ENCODE data around the gene NDE1. TPM values are rescaled to one million over a fixed set of nuclear protein-coding genes. Genes with fewer than 3 reads are reported as not detected.

NDE1 gene
- total and polyA plus RNA-seq, 9 of the 15 experiments (the other 6 are each of a cell fraction or from before 2014, with no cell fraction given): 3.1 to 59.9 (median 30.0) TPM

DNA sequence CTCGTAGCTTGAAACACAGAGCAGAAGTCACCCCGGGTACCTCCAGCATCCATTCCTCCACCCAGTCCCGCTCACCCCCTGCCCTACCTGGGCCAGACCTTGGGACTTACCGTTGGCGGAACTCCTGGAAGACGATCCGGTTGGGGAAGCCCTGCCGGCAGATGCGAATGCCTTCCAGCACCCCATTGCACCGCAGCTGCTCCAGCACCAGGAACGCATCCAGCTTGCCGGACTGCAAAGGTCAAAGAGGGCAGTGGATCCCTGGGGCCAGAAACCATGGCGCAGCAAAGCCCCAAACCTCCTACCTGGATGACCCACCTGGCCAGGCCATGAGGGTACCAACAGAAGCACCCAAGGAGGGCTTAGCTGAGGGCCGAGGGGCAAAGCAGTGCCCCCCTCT lies 97.9 kb downstream of the NDE1 start (continued):
- TF ChIP-seq NRF1 (conservative IDR thresholded peaks at IDR 0.05 in 1 of 2, IDR thresholded peaks at IDR 0.05 in 1 of 2): no peak
- TF ChIP-seq MCM2 (IDR thresholded peaks at IDR 0.05; ENCODE audit: low read depth): no peak

DNA sequence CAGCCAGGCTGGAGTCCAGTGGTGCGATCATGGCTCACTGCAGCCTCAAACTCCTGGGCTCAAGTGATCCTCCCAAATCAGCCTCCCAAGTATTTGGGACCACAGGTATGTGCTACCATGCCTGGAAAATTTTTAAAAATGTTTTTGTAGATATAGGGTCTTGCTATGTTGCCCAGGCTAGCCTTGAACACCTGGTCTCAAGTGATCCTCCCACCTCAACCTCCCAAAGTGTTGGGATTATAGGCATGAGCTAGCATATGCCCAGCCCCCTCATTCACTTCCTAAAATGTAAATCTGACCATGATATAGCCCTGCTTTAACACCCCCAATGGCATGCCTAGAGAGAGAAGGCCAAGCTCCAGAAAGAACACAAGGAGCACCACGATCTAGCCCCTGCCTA lies 98.6 kb downstream of the NDE1 start:
- H3K27me3 ChIP-seq (ENCODE audit: control insufficient read depth in 2 of 2, insufficient read depth in 2 of 2, low read length in 2 of 2): peaks cover 19 to 48% of the 10 kb centered on the region in 2 experiments; a peak in 4 of 5 replicates
- no peak overlapping the region for H3K27ac ChIP-seq (ENCODE audit: extremely low read depth, low read depth, low read length)
- ChIA-PET POLR2A (no interaction called here), CTCF (ENCODE audit: low intra/inter-chr PET ratio) (no interaction called here)
- ATAC-seq (no peak), DNase-seq (ENCODE audit: extremely low read depth in 1 of 4, low spot score in 3 of 4) (no peak), FAIRE-seq (no peak)
- H3K79me2 ChIP-seq (ENCODE audit: control insufficient read depth, insufficient read depth, low read length): no peaks in the 10 kb centered on the region
- H3K9me3 ChIP-seq (replicated peaks; ENCODE audit: control insufficient read depth, insufficient read depth, low read depth, low read length): no peaks in the 10 kb centered on the region
- no peak overlapping the region for H3K9ac ChIP-seq (ENCODE audit: insufficient read depth in 1 of 2, low read depth in 2 of 2, low read length in 2 of 2)
- H3K4me2 ChIP-seq (ENCODE audit: insufficient read depth, low read length): no peak overlapping the region
- 0% methylated on average over 2 of the region's 2 CpGs for WGBS (ENCODE audit: insufficient coverage, low coverage, missing lambda C conversion rate)
- no peaks in the 10 kb centered on the region for H3K36me3 ChIP-seq (ENCODE audit: control insufficient read depth, insufficient read depth, low read length)
- H4K20me1 ChIP-seq (replicated peaks; ENCODE audit: control insufficient read depth, insufficient read depth, low read length): no peaks in the 10 kb centered on the region; the same call in 1 of the 2 replicates
- intact Hi-C loops (cut with micrococcal nuclease): no loop called here
- BruUV-seq (replicated peaks): no TSS peak
- no peak overlapping the region for H2AFZ ChIP-seq (ENCODE audit: low read depth, low read length)
- in situ Hi-C loops (cut with MboI): no loop called here
- no peaks in the 10 kb centered on the region for H3K9me1 ChIP-seq (ENCODE audit: control insufficient read depth, insufficient read depth, low read length)
- H3K4me1 ChIP-seq (replicated peaks in 1 of 2; ENCODE audit: control insufficient read depth in 2 of 2, insufficient read depth in 2 of 2, low read length in 2 of 2): peaks cover 0 to 4% of the 10 kb centered on the region in 2 experiments; a peak in 2 of 5 replicates
- no peak overlapping the region for H3K4me3 ChIP-seq
- TF ChIP-seq SETDB1 (IDR thresholded peaks at IDR 0.05; ENCODE audit: low read length) (no peak), U2AF2 (optimal IDR thresholded peaks at IDR 0.05; ENCODE audit: low read depth, low read length) (no peak), CEBPB (tag; IDR thresholded peaks at IDR 0.05) (no peak), CHD1 (IDR thresholded peaks at IDR 0.05; ENCODE audit: low read length) (no peak), CHD4 (IDR thresholded peaks at IDR 0.05; ENCODE audit: insufficient read depth, insufficient replicate concordance, low read depth, low read length, poor library complexity, severe bottlenecking) (no peak), ZNF699 (CRISPR knock-in tag; IDR thresholded peaks at IDR 0.05; ENCODE audit: insufficient replicate concordance) (no peak), ZNF146 (CRISPR knock-in tag; IDR thresholded peaks at IDR 0.05; ENCODE audit: unreplicated experiment) (no peak), ZNF445 (CRISPR knock-in tag; IDR thresholded peaks at IDR 0.05; ENCODE audit: low read depth) (no peak), MTA3 (IDR thresholded peaks at IDR 0.05; ENCODE audit: borderline replicate concordance) (no peak), FOXJ2 (tag; IDR thresholded peaks at IDR 0.05) (no peak), RFX1 (IDR thresholded peaks at IDR 0.05) (no peak), ZNF121 (CRISPR knock-in tag; conservative IDR thresholded peaks at IDR 0.05) (no peak)
- TF ChIP-seq, protein P1, sequence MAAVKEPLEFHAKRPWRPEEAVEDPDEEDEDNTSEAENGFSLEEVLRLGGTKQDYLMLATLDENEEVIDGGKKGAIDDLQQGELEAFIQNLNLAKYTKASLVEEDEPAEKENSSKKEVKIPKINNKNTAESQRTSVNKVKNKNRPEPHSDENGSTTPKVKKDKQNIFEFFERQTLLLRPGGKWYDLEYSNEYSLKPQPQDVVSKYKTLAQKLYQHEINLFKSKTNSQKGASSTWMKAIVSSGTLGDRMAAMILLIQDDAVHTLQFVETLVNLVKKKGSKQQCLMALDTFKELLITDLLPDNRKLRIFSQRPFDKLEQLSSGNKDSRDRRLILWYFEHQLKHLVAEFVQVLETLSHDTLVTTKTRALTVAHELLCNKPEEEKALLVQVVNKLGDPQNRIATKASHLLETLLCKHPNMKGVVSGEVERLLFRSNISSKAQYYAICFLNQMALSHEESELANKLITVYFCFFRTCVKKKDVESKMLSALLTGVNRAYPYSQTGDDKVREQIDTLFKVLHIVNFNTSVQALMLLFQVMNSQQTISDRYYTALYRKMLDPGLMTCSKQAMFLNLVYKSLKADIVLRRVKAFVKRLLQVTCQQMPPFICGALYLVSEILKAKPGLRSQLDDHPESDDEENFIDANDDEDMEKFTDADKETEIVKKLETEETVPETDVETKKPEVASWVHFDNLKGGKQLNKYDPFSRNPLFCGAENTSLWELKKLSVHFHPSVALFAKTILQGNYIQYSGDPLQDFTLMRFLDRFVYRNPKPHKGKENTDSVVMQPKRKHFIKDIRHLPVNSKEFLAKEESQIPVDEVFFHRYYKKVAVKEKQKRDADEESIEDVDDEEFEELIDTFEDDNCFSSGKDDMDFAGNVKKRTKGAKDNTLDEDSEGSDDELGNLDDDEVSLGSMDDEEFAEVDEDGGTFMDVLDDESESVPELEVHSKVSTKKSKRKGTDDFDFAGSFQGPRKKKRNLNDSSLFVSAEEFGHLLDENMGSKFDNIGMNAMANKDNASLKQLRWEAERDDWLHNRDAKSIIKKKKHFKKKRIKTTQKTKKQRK (IDR thresholded peaks at IDR 0.05; ENCODE audit: borderline replicate concordance, low read depth, low read length): no peak
- TF ChIP-seq, protein P2, sequence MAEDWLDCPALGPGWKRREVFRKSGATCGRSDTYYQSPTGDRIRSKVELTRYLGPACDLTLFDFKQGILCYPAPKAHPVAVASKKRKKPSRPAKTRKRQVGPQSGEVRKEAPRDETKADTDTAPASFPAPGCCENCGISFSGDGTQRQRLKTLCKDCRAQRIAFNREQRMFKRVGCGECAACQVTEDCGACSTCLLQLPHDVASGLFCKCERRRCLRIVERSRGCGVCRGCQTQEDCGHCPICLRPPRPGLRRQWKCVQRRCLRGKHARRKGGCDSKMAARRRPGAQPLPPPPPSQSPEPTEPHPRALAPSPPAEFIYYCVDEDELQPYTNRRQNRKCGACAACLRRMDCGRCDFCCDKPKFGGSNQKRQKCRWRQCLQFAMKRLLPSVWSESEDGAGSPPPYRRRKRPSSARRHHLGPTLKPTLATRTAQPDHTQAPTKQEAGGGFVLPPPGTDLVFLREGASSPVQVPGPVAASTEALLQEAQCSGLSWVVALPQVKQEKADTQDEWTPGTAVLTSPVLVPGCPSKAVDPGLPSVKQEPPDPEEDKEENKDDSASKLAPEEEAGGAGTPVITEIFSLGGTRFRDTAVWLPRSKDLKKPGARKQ (CRISPR knock-in tag; IDR thresholded peaks at IDR 0.05): no peak
- TF ChIP-seq, protein P3, sequence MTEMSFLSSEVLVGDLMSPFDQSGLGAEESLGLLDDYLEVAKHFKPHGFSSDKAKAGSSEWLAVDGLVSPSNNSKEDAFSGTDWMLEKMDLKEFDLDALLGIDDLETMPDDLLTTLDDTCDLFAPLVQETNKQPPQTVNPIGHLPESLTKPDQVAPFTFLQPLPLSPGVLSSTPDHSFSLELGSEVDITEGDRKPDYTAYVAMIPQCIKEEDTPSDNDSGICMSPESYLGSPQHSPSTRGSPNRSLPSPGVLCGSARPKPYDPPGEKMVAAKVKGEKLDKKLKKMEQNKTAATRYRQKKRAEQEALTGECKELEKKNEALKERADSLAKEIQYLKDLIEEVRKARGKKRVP (CRISPR knock-in tag; IDR thresholded peaks at IDR 0.05): no peak
